Spleen (tissue), 11 donors: ENCODE measurements around the gene RWDD3. TPM values are rescaled to one million over a fixed set of nuclear protein-coding genes. Genes with fewer than 3 reads are reported as not detected.

Source experiments
- DNase-seq: peaks from one replicate; pipeline ENCODE4 v3.0.0-alpha.2; 2020
- H3K27ac ChIP-seq, 8 donors: fragments of 200-600 bp; sonication (generic) in 7 of 8; 1 replicate in 4 of 8; 2 replicates in 4 of 8; pipeline versions ENCODE4 v1.5.0 to v1.8.0; 2016 to 2021; ENCODE audit warnings: inconsistent platforms in 4 of 8, mild to moderate bottlenecking in 4 of 8, moderate library complexity in 1 of 8
- H3K27me3 ChIP-seq, 7 donors: fragments of 200-600 bp; sonication (generic) in 6 of 7; replicated peaks in 1 of 7; 1 replicate in 4 of 7; 2 replicates in 3 of 7; pipeline versions ENCODE4 v1.5.0 to v1.8.0; 2016 to 2021; ENCODE audit warnings: inconsistent platforms in 3 of 7, mild to moderate bottlenecking in 1 of 7
- H3K36me3 ChIP-seq, 6 donors: fragments of 200-600 bp; sonication (generic) in 5 of 6; 1 replicate in 4 of 6; 2 replicates in 2 of 6; pipeline versions ENCODE4 v1.5.0 to v1.8.0; 2016 to 2021; ENCODE audit warnings: inconsistent platforms in 2 of 6
- H3K4me1 ChIP-seq, 6 donors: fragments of 200-600 bp; sonication (generic) in 5 of 6; 1 replicate in 3 of 6; 2 replicates in 3 of 6; pipeline versions ENCODE4 v1.5.0 to v1.8.0; 2016 to 2021; ENCODE audit warnings: inconsistent platforms in 3 of 6
- H3K4me3 ChIP-seq, 8 donors: fragments of 200-600 bp; sonication (generic) in 7 of 8; 1 replicate in 4 of 8; 2 replicates in 4 of 8; pipeline versions ENCODE4 v1.5.0 to v1.8.0; 2016 to 2021; ENCODE audit warnings: inconsistent platforms in 4 of 8, mild to moderate bottlenecking in 4 of 8, moderate library complexity in 2 of 8
- H3K9me3 ChIP-seq, 8 donors: fragments of 200-600 bp; sonication (generic) in 7 of 8; 1 replicate in 4 of 8; 2 replicates in 4 of 8; pipeline versions ENCODE4 v1.5.0 to v1.8.0; 2016 to 2021; ENCODE audit warnings: inconsistent platforms in 4 of 8
- CTCF ChIP-seq, 11 experiments: fragments of 200-600 bp in 7 of 11; fragments of 450-650 bp in 4 of 11; sonication (generic) in 4 of 11; IDR thresholded peaks in 8 of 11; conservative IDR thresholded peaks in 3 of 11; 1 replicate in 7 of 11; 2 replicates in 4 of 11; pipeline versions ENCODE4 v1.4.0 to v1.8.0; 2016 to 2021; ENCODE audit warnings: antibody characterized with exemption in 11 of 11, inconsistent platforms in 4 of 11, mild to moderate bottlenecking in 1 of 11
- POLR2A ChIP-seq, 3 donors: fragments of 450-650 bp; IDR thresholded peaks; one replicate each; pipeline ENCODE4 v1.5.1; 2017; ENCODE audit warnings: antibody characterized with exemption in 3 of 3, mild to moderate bottlenecking in 1 of 3
- POLR2AphosphoS5 ChIP-seq, 3 donors: sonication (generic); formaldehyde crosslinking; IDR thresholded peaks; one replicate each; pipeline ENCODE4 v1.5.1; 2017; ENCODE audit warnings: antibody characterized with exemption in 3 of 3
- WGBS, 5 donors: extraction: QIAGEN DNeasy Blood & Tissue Kit in 3 of 5; methylation state at CpG; one replicate each; pipeline versions ENCODE4 v1.1.5 to v1.1.7; 2013 to 2018; 5-methylcytosine and 5-hydroxymethylcytosine counted together
- intact Hi-C: fragments of 100-400 bp; cut with DNase I; formaldehyde crosslinking; loops from one replicate; pipeline ENCODE4 v1.15.0; 2023; ENCODE audit warnings: low total_unique reads
- polyA plus RNA-seq, 3 donors: library from polyadenylated mRNA; stranded (reverse); fragments of 200-250 nt; gene quantifications; one replicate each; pipeline ENCODE4 v1.2.1, GENCODE V29; 2013
- total RNA-seq, 7 donors: library from RNA; depleted of rRNA in 3 of 7; stranded (reverse); fragments of >200 nt in 3 of 7; fragmentation: NEBNext Ultra II Directional in 4 of 7; extraction: Animal tissue kit (Norgen Biotek cat#: 25700) in 4 of 7; gene quantifications; one replicate each; pipeline versions ENCODE4 v1.1.0 to v1.2.1, GENCODE V29; 2016 to 2021
- donor health status: healthy with polysubstance abuse.
- donor health status: DM: no; HTN: no; CAD: no; lungs with moderate emphysema.
- donor health status: DM: no; HTN: no; CAD: no.
- donor health status: Bipolar disorder and iron deficiency.
- donor health status: healthy.
- donor health status: DM: no; HTN: no; CAD: no.
- donor health status: DM: yes; HTN: yes; CAD: no.

Gene RWDD3
- total and polyA plus RNA-seq, 10 donors, result 13.8 to 41.2 (median 19.7) TPM

DNA sequence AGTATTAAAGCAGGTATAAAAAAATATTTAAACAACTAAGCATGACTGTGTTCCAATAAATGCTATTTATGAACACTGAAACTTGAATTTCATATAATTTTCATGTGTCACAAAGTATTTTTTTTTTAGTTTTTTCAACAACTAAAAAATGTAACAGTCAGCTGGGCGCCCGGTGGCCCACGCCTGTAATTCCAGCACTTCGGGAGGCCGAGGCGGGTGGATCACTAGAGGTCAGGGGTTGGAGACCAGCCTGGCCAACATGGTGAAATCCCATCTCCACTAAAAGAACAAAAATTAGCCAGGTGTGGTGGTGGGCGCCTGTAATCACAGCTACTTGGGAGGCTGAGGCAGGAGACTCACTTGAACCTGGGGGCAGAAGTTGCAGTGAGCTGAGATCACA is 42.4 kb downstream of the RWDD3 start:
- DNase-seq, result no peak
- H3K4me3 ChIP-seq, result no peak overlapping the region
- intact Hi-C loops, result no loop called here

GRCh38 chr1:95278173-95279006 is 44.4 kb downstream of the RWDD3 start:
- H3K36me3 ChIP-seq, result no peaks in the 10 kb centered on the region
- H3K27ac ChIP-seq, result no peak overlapping the region
- H3K9me3 ChIP-seq, result no peaks in the 10 kb centered on the region
- H3K4me1 ChIP-seq, result no peaks in the 10 kb centered on the region
- 39 to 58% (median 41%) methylated on average over 4 of the region's 4 CpGs for WGBS, 5 donors
- no peak overlapping the region for H3K4me3 ChIP-seq
- DNase-seq, result no peak
- intact Hi-C loops, result no loop called here
- no peak for TF ChIP-seq CTCF (IDR thresholded peaks at IDR 0.05 in 8 of 11, conservative IDR thresholded peaks at IDR 0.05 in 3 of 11)
- TF ChIP-seq POLR2A (IDR thresholded peaks at IDR 0.05), result no peak
- TF ChIP-seq POLR2AphosphoS5 (IDR thresholded peaks at IDR 0.05), result no peak
- H3K27me3 ChIP-seq, result no peaks in the 10 kb centered on the region

More for the DNA sequence above, 42.4 kb downstream of the RWDD3 start:
- Histone ChIP-seq H3K27ac (no peak overlapping the region), H3K27me3 (no peaks in the 10 kb centered on the region), H3K36me3 (no peaks in the 10 kb centered on the region), H3K9me3 (peaks cover 0 to 15% (median 7%) of the 10 kb centered on the region in 8 donors), H3K4me1 (no peaks in the 10 kb centered on the region)
- TF ChIP-seq POLR2AphosphoS5 (IDR thresholded peaks at IDR 0.05) (no peak), CTCF (IDR thresholded peaks at IDR 0.05 in 8 of 11, conservative IDR thresholded peaks at IDR 0.05 in 3 of 11) (no peak), POLR2A (IDR thresholded peaks at IDR 0.05) (no peak)
- 86 to 97% (median 91%) methylated on average over 7 of the region's 7 CpGs for WGBS, 5 donors

DNA sequence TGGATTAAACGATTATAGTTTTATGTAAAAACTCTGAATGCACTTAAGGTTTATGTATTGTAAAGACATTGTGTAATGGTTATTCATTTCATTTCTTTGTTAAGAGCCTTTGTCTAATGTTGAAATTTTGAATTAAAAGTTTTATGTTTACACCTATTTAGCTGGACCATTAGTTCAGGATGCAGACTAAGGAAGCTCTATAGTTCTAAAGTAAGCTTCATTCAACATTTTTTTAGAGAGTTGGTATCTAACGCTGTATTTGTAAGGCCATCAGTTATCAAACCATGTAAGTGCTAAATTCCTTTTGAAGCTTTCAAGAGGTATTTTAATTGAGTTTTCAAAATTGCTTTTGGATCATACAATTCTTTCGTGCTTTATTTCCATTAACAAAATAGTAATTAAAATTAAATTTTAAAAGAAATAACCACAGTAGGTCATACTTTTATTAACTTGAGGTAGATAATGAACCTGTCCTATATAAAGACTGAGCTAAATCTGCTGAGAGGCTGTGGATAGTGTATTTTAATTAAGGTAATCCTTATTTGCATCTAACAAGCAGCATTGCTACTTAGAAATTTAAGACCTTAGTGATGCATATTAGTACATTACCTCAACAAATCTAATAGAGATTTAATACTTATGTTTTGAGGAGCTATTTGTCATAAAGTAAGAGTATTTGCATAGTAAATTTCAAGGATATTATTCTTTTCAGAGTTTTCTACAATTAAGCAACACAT is 47.9 kb downstream of the RWDD3 start:
- Histone ChIP-seq H3K36me3 (no peaks in the 10 kb centered on the region), H3K4me3 (no peak overlapping the region), H3K27ac (no peak overlapping the region), H3K27me3 (no peaks in the 10 kb centered on the region), H3K9me3 (no peaks in the 10 kb centered on the region), H3K4me1 (no peaks in the 10 kb centered on the region)
- TF ChIP-seq POLR2A (IDR thresholded peaks at IDR 0.05) (no peak), POLR2AphosphoS5 (IDR thresholded peaks at IDR 0.05) (no peak), CTCF (IDR thresholded peaks at IDR 0.05 in 8 of 11, conservative IDR thresholded peaks at IDR 0.05 in 3 of 11) (no peak)
- DNase-seq, result no peak
- WGBS, 5 donors, result 76 to 92% (median 89%) methylated on average over 3 of the region's 3 CpGs
- intact Hi-C loops, result no loop called here

GRCh38 chr1:95282518-95282895 is 48.5 kb downstream of the RWDD3 start:
- Histone ChIP-seq H3K9me3 (no peaks in the 10 kb centered on the region), H3K4me3 (no peak overlapping the region), H3K27ac (no peak overlapping the region), H3K36me3 (no peaks in the 10 kb centered on the region), H3K4me1 (no peaks in the 10 kb centered on the region), H3K27me3 (no peaks in the 10 kb centered on the region)
- WGBS, 5 donors, result 67 to 79% (median 71%) methylated on average over 1 of the region's 1 CpG
- intact Hi-C loops, result no loop called here
- no peak for TF ChIP-seq CTCF (IDR thresholded peaks at IDR 0.05 in 8 of 11, conservative IDR thresholded peaks at IDR 0.05 in 3 of 11)
- TF ChIP-seq POLR2A (IDR thresholded peaks at IDR 0.05), result no peak
- TF ChIP-seq POLR2AphosphoS5 (IDR thresholded peaks at IDR 0.05), result no peak
- no peak for DNase-seq
